GM18951 (cell line): ENCODE measurements around the gene DNAH5.

Source experiments
- POLR2A ChIP-seq: IDR thresholded peaks from 4 replicates; pipeline ENCODE4 v1.6.1; 2011; ENCODE audit warnings: mild to moderate bottlenecking; ENCODE audit not compliant: insufficient read length, insufficient read depth; ENCODE audit errors: extremely low read depth
- in situ Hi-C: fragments of 300-500 bp; cut with MboI; formaldehyde crosslinking; loops from one replicate; pipeline ENCODE4 v1.12.0; 2022; ENCODE audit warnings: low sequenced_read_pairs, mixed read lengths, inconsistent platforms; ENCODE audit not compliant: unreplicated experiment

Gene DNAH5

GRCh38 chr5:13771011-13771571, 173.4 kb downstream of the DNAH5 start:
- in situ Hi-C loops = no loop called here
- no peak for TF ChIP-seq POLR2A

GRCh38 chr5:13766236-13766635, 178.3 kb downstream of the DNAH5 start:
- in situ Hi-C loops = no loop called here

GRCh38 chr5:13763719-13764118, 180.8 kb downstream of the DNAH5 start:
- in situ Hi-C loops = no loop called here
- TF ChIP-seq POLR2A = no peak

More at GRCh38 chr5:13766236-13766635, 178.3 kb downstream of the DNAH5 start:
- no peak for TF ChIP-seq POLR2A

- TF ChIP-seq POLR2A = no peak
- in situ Hi-C loops = no loop called here
These were observed 194.7 kb downstream of the DNAH5 start for GRCh38 chr5:13749766-13750165.

GRCh38 chr5:13746026-13746425, 198.5 kb downstream of the DNAH5 start:
- in situ Hi-C loops = no loop called here
- no peak for TF ChIP-seq POLR2A

GRCh38 chr5:13745508-13745907, 199.0 kb downstream of the DNAH5 start:
- in situ Hi-C loops = no loop called here

GRCh38 chr5:13740471-13740870, 204.0 kb downstream of the DNAH5 start:
- in situ Hi-C loops = no loop called here
- TF ChIP-seq POLR2A = no peak

More at GRCh38 chr5:13745508-13745907, 199.0 kb downstream of the DNAH5 start:
- TF ChIP-seq POLR2A = no peak

GRCh38 chr5:13739479-13739878, 205.0 kb downstream of the DNAH5 start:
- no peak for TF ChIP-seq POLR2A
- in situ Hi-C loops = no loop called here

- in situ Hi-C loops = no loop called here
- no peak for TF ChIP-seq POLR2A
These were observed 208.8 kb downstream of the DNAH5 start for GRCh38 chr5:13735691-13736090.

- in situ Hi-C loops = no loop called here
- no peak for TF ChIP-seq POLR2A
These were observed 213.3 kb downstream of the DNAH5 start for GRCh38 chr5:13731121-13731628.

- in situ Hi-C loops = no loop called here
These were observed 235.6 kb downstream of the DNAH5 start for GRCh38 chr5:13708906-13709305.

GRCh38 chr5:13708432-13708831, 236.1 kb downstream of the DNAH5 start:
- no peak for TF ChIP-seq POLR2A
- in situ Hi-C loops = no loop called here

More at GRCh38 chr5:13708906-13709305, 235.6 kb downstream of the DNAH5 start:
- no peak for TF ChIP-seq POLR2A

- in situ Hi-C loops = no loop called here
- TF ChIP-seq POLR2A = no peak
These were observed 240.1 kb downstream of the DNAH5 start for GRCh38 chr5:13704396-13704795.

GRCh38 chr5:13700626-13701025, 243.9 kb downstream of the DNAH5 start:
- TF ChIP-seq POLR2A = no peak
- in situ Hi-C loops = no loop called here
